GM18951 (cell line): ENCODE results near the gene DHODH.
"Not testable (repeated sequence)": the region's sequence is repeated elsewhere in the genome, so short reads cannot be mapped to it uniquely, and the experiment has no call there.

Experiments used
- POLR2A ChIP-seq: IDR thresholded peaks from 4 replicates; pipeline ENCODE4 v1.6.1; 2011; ENCODE audit warnings: mild to moderate bottlenecking; ENCODE audit not compliant: insufficient read length, insufficient read depth; ENCODE audit errors: extremely low read depth
- in situ Hi-C: fragments of 300-500 bp; cut with MboI; formaldehyde crosslinking; loops from one replicate; pipeline ENCODE4 v1.12.0; 2022; ENCODE audit warnings: low sequenced_read_pairs, mixed read lengths, inconsistent platforms; ENCODE audit not compliant: unreplicated experiment

Gene DHODH

GRCh38 chr16:72001180-72001874 is 7.2 kb upstream of the DHODH start:
- no peak for TF ChIP-seq POLR2A

GRCh38 chr16:72002619-72003018 is 5.9 kb upstream of the DHODH start:
- no peak for TF ChIP-seq POLR2A
- in situ Hi-C loops, result no loop called here

More at GRCh38 chr16:72001180-72001874, 7.2 kb upstream of the DHODH start:
- in situ Hi-C loops, result no loop called here

GRCh38 chr16:72008065-72008423 is 500 bp upstream of the DHODH start:
- in situ Hi-C loops, result not testable (repeated sequence)

DNA sequence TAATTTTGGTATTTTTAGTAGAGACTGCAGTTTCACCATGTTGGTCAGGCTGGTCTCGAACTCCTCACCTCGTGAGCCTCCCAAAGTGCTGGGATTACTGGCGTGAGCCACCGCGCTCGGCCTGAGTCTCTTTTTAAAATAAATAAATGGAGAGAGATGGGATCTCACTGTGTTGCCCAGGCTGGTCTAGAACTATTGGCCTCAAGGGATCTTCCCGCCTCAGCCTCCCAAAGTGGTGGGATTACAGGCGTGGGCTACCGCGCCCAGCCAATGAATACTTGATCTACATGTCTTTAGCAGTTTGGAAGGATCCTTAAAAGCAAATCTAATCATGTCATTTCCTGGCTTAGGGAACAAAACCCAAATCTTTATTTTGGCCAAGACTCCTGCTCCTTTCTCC is 1.2 kb downstream of the DHODH start:
- TF ChIP-seq POLR2A, result no peak
- in situ Hi-C loops, result no loop called here

GRCh38 chr16:72012607-72013006 is 4.1 kb downstream of the DHODH start:
- TF ChIP-seq POLR2A, result no peak
- in situ Hi-C loops, result no loop called here

GRCh38 chr16:72013389-72013788 is 4.8 kb downstream of the DHODH start:
- TF ChIP-seq POLR2A, result no peak
- in situ Hi-C loops, result no loop called here

DNA sequence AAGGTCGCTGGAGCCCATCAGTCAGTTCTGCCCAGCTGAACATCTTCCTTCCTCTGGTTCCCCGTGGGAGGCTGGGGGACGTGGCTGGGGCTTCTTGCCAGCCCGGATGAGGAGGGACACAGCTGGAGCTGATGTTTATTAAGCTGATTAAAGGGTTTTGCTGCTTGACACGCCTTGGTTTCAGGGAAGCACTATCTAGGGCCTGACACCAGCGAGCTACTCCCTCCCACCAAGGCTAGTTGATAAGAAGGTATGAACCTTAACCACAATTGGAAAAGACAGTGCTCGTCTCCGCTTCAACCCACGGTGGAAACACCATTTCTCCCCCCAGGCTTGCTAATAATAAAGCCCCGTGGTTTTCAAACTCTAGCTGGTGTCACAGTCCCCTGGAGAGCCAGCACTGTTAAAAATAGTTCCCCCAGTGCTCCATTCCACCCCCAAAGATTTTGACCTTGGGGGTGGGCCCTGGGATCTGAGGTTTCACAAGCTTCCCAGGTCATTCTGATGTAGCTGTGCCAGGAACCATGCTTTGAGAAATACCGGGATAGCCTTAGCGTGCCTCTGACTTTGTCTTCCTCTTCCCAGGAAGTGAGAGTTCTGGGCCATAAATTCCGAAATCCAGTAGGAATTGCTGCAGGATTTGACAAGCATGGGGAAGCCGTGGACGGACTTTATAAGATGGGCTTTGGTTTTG is 5.5 kb downstream of the DHODH start:
- no peak for TF ChIP-seq POLR2A
- in situ Hi-C loops, result no loop called here

- in situ Hi-C loops, result no loop called here
Measured at GRCh38 chr16:72014675-72015074, 6.1 kb downstream of the DHODH start.

DNA sequence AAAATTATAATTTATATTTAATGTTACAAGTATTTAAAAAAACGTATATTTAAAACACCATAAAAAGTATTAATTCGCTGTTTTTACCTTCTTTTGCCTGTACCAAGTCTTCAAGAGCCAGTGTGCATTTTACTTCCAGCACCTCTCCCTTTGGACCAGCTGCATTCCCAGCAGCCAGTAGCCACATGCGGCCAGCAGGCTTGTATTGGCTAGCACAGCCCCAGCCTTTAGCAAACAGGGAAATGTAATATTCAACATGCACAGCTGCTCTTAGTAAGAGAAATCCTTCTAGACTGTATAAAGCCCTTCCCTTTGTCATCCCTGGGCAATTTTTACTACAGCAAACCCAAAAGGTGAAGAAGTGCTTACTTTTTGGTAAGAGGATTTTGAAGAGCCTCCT is 6.6 kb downstream of the DHODH start:
- in situ Hi-C loops, result no loop called here

More at GRCh38 chr16:72014675-72015074, 6.1 kb downstream of the DHODH start:
- no peak for TF ChIP-seq POLR2A

DNA sequence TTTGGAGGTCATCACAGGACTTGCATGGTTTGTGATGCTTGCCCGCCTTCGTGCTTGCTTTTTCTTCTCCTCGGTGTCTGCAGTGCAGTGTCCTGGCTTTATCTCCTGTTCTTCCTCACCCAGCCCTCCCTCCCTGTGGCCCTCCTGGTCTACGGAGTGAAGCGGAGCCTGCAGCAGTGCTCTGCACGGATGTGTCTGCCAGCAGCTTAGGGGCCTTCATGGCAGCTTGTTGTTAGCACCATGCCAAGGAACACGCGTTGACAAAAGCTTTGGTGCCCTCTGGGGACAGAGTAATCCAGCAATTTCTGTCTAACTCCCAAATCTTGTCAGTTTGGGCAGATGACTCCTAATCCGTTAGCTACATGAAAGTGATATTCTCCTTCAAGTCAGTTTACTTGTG is 9.9 kb downstream of the DHODH start:
- in situ Hi-C loops, result no loop called here
- TF ChIP-seq POLR2A, result no peak

More for the DNA sequence above, 6.6 kb downstream of the DHODH start:
- no peak for TF ChIP-seq POLR2A

DNA sequence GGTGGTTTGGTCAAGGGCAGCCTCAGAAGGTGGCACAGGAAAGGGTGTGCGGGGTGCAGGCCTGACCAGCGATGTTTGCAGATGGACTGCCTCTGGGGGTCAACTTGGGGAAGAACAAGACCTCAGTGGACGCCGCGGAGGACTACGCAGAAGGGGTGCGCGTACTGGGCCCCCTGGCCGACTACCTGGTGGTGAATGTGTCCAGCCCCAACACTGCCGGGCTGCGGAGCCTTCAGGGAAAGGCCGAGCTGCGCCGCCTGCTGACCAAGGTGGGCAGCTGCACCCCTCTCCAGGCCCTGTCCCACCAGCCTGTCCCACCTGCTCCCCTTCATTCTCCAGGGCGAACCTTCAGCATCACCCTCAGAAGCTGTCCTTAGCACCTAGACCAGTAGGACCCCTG is 12.5 kb downstream of the DHODH start:
- no peak for TF ChIP-seq POLR2A
- in situ Hi-C loops, result no loop called here

- no peak for TF ChIP-seq POLR2A
- in situ Hi-C loops, result no loop called here
Measured at GRCh38 chr16:72022127-72022526, 13.6 kb downstream of the DHODH start.

DNA sequence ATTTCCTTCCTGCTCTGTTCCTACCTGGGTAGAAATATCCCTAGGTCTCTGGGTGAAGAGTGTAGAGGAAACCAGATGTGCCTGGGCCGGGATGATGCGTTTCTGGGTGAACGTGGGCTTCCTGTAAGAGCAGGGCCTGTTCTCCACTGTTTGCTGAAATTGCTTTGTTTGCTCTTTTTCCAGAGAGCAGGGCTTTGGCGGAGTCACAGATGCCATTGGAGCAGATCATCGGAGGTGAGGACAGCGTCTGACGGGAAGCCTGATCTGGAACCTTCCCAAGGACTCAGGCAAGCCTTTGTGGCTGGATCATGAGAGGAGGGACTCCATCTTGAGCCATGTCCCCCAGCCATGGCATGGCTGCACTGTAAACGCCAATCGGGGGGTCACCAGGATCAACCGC is 15.4 kb downstream of the DHODH start:
- TF ChIP-seq POLR2A, result no peak
- in situ Hi-C loops, result no loop called here

- TF ChIP-seq POLR2A, result no peak
- in situ Hi-C loops, result no loop called here
Measured at GRCh38 chr16:72024862-72025382, 16.4 kb downstream of the DHODH start.
